Gastroesophageal sphincter (tissue), 4 donors: ENCODE results near the gene GATA5. TPM values are rescaled to one million over a fixed set of nuclear protein-coding genes. Genes with fewer than 3 reads are reported as not detected.

ENCODE experiments used
- ATAC-seq: fragments of 150-250 bp; one replicate; pipeline ENCODE4 v1.9.1; 2016; ENCODE audit warnings: mild to moderate bottlenecking, moderate library complexity
- H3K27ac ChIP-seq, 4 donors: fragments of 200-600 bp; sonication (generic) in 3 of 4; 1 replicate in 3 of 4; 2 replicates in 1 of 4; pipeline ENCODE4 v1.5.1; 2016 to 2019
- H3K27me3 ChIP-seq: fragments of 200-600 bp; sonication (generic); one replicate; pipeline ENCODE4 v1.5.1; 2019
- H3K36me3 ChIP-seq, 2 donors: fragments of 200-600 bp; sonication (generic); one replicate each; pipeline ENCODE4 v1.5.1; 2019; ENCODE audit warnings: control low read depth in 1 of 2
- H3K4me1 ChIP-seq, 3 donors: fragments of 200-600 bp; sonication (generic); 1 replicate in 2 of 3; 2 replicates in 1 of 3; pipeline ENCODE4 v1.5.1; 2016 to 2019; ENCODE audit warnings: control low read depth in 2 of 3
- H3K4me3 ChIP-seq, 2 donors: fragments of 200-600 bp; sonication (generic); one replicate each; pipeline ENCODE4 v1.5.1; 2019; ENCODE audit warnings: mild to moderate bottlenecking in 1 of 2, moderate library complexity in 1 of 2
- H3K9me3 ChIP-seq, 3 donors: fragments of 200-600 bp; sonication (generic); one replicate each; pipeline ENCODE4 v1.5.1; 2017 to 2019; ENCODE audit warnings: control low read depth in 2 of 3
- EP300 ChIP-seq: sonication (generic); formaldehyde crosslinking; IDR thresholded peaks from one replicate; pipeline ENCODE4 v1.6.1; 2017; ENCODE audit warnings: antibody characterized with exemption, mild to moderate bottlenecking
- POLR2A ChIP-seq, 2 donors: fragments of 450-650 bp; IDR thresholded peaks; one replicate each; pipeline ENCODE4 v1.6.1; 2017; ENCODE audit warnings: antibody characterized with exemption in 2 of 2, mild to moderate bottlenecking in 2 of 2, moderate library complexity in 1 of 2
- POLR2AphosphoS5 ChIP-seq: sonication (generic); formaldehyde crosslinking; IDR thresholded peaks from one replicate; pipeline ENCODE4 v1.6.1; 2017; ENCODE audit warnings: antibody characterized with exemption
- WGBS, 2 donors: methylation state at CpG; one replicate each; pipeline ENCODE4 v1.1.5; 2018; ENCODE audit warnings: low coverage in 1 of 2; 5-methylcytosine and 5-hydroxymethylcytosine counted together
- total RNA-seq, 4 donors: library from RNA; depleted of rRNA; stranded (reverse); fragments of >200 nt; gene quantifications; one replicate each; pipeline ENCODE4 v1.1.0, GENCODE V29; 2016
- TF ChIP-seq, protein P1 (sequence below), 4 experiments: fragments of 200-600 bp in 2 of 4; fragments of 450-650 bp in 2 of 4; sonication (generic) in 1 of 4; IDR thresholded peaks; one replicate each; pipeline ENCODE4 v1.5.1; 2017 to 2019; ENCODE audit warnings: antibody characterized with exemption in 4 of 4, mild to moderate bottlenecking in 2 of 4, moderate library complexity in 2 of 4

The GATA5 gene
- total RNA-seq, 4 donors from 2014 or later, result 0.31 to 2.2 (median 1.1) TPM

- ATAC-seq, result no peak
- TF ChIP-seq POLR2AphosphoS5 (no peak), EP300 (no peak), POLR2A (IDR thresholded peaks at IDR 0.05) (no peak)
- TF ChIP-seq, protein P1, sequence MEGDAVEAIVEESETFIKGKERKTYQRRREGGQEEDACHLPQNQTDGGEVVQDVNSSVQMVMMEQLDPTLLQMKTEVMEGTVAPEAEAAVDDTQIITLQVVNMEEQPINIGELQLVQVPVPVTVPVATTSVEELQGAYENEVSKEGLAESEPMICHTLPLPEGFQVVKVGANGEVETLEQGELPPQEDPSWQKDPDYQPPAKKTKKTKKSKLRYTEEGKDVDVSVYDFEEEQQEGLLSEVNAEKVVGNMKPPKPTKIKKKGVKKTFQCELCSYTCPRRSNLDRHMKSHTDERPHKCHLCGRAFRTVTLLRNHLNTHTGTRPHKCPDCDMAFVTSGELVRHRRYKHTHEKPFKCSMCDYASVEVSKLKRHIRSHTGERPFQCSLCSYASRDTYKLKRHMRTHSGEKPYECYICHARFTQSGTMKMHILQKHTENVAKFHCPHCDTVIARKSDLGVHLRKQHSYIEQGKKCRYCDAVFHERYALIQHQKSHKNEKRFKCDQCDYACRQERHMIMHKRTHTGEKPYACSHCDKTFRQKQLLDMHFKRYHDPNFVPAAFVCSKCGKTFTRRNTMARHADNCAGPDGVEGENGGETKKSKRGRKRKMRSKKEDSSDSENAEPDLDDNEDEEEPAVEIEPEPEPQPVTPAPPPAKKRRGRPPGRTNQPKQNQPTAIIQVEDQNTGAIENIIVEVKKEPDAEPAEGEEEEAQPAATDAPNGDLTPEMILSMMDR (IDR thresholded peaks at IDR 0.05), result no peak
- WGBS, 2 donors, result 85% methylated on average over 21 of the region's 43 CpGs; no CpG with 5 or more reads in 1 of the 2 donors
Measured at GRCh38 chr20:62416651-62417637, 58.9 kb downstream of the GATA5 start.

DNA sequence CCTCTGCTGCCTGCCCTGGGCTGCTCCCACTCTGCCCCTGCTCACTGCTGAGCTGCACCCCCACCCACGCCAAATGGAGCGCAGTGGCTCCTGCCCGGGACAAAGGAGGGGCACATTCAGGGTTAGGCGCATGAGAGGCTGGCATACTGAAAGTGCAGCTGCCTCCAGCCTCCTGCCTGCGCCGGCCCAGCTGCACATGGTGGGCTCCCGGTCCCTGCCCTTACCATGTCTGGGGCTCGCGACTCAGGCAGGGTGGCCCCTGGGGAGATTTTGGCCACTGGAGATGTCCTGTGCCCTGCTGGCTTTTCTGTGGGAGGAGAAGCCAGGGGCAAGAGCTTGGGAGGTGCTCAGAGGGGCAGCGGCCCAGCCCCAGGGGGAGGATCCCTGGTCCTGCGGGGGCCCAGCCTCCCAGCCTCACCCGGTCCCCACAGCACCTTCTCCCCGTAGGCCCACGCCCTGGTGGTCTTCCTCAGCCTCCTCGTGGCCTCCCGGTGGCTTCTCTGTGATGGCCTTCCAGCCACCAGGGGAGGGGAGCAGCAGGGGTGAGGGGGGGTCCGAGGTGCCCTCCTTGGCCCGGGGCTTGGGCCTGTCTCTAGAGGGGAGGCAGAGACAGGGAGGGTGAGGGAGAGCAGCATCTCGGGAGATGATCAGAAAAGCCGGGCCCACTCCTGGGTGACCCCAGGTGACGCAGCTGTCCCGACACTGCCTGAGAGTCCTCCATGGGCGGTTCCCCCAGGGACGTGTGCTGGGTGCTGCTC lies 60.3 kb downstream of the GATA5 start:
- no peak for ATAC-seq
- H3K4me3 ChIP-seq, result no peak overlapping the region
- H3K4me1 ChIP-seq, result peaks cover 0 to 3% (median 0%) of the 10 kb centered on the region in 3 donors
- 100% methylated on average over 1 of the region's 24 CpGs; no CpG with 5 or more reads in 1 of the 2 donors for WGBS, 2 donors
- no peaks in the 10 kb centered on the region for H3K9me3 ChIP-seq
- peaks cover 42% of the 10 kb centered on the region for H3K27me3 ChIP-seq
- TF ChIP-seq POLR2A (IDR thresholded peaks at IDR 0.05), result no peak
- no peak for TF ChIP-seq POLR2AphosphoS5
- TF ChIP-seq EP300, result no peak
- TF ChIP-seq, protein P1 (IDR thresholded peaks at IDR 0.05), result no peak
- no peak overlapping the region for H3K27ac ChIP-seq
- H3K36me3 ChIP-seq, result no peaks in the 10 kb centered on the region

More at GRCh38 chr20:62416651-62417637, 58.9 kb downstream of the GATA5 start:
- no peak overlapping the region for H3K4me3 ChIP-seq
- H3K36me3 ChIP-seq, result no peaks in the 10 kb centered on the region
- no peaks in the 10 kb centered on the region for H3K9me3 ChIP-seq
- H3K27me3 ChIP-seq, result peaks cover 42% of the 10 kb centered on the region
- no peak overlapping the region for H3K27ac ChIP-seq
- H3K4me1 ChIP-seq, result no peaks in the 10 kb centered on the region

- TF ChIP-seq POLR2A (IDR thresholded peaks at IDR 0.05), result no peak
- no peak for TF ChIP-seq POLR2AphosphoS5
- no peak for TF ChIP-seq EP300
- TF ChIP-seq, protein P1 (IDR thresholded peaks at IDR 0.05), result no peak
- H3K27me3 ChIP-seq, result peaks cover 39% of the 10 kb centered on the region
- H3K9me3 ChIP-seq, result no peaks in the 10 kb centered on the region
- H3K27ac ChIP-seq, result no peak overlapping the region
- H3K4me1 ChIP-seq, result peaks cover 0 to 15% (median 10%) of the 10 kb centered on the region in 3 donors
- WGBS, 2 donors, result no CpG with 5 or more reads among the region's 22 CpGs
- no peaks in the 10 kb centered on the region for H3K36me3 ChIP-seq
- ATAC-seq, result no peak
- no peak overlapping the region for H3K4me3 ChIP-seq
Measured at GRCh38 chr20:62413896-62414481, 61.8 kb downstream of the GATA5 start.

Other genes with a start within 250 kb of the GATA5 start
- 10 to 100 TPM; 36.6 to 57.3 (median 46.7) TPM for gene OSBPL2, start 237.5 kb downstream of the GATA5 start, total RNA-seq
- 100 to 1,000 TPM; 131 to 182 (median 151) TPM for gene ADRM1, start 173.0 kb downstream of the GATA5 start, total RNA-seq
- 100 to 1,000 TPM in 3 of 4 donors, 10 to 100 TPM in 1; 58.6 to 259 (median 172) TPM for gene LAMA5, start 108.7 kb downstream of the GATA5 start, total RNA-seq
- 1,000 to 10,000 TPM in 3 of 4 donors, 100 to 1,000 TPM in 1; 383 to 2,881 (median 2,372) TPM for gene RPS21, start 88.9 kb downstream of the GATA5 start, total RNA-seq
- 1 to 10 TPM; 2.7 to 9.8 (median 3.8) TPM for gene CABLES2, start 68.7 kb downstream of the GATA5 start, total RNA-seq
- gene RBBP8NL, start 48.5 kb downstream of the GATA5 start, total RNA-seq, result under 1 TPM in 1 of 4 donors, not detected in 3; 0.20 TPM
- gene SLCO4A1, start 166.5 kb upstream of the GATA5 start, total RNA-seq, result 10 to 100 TPM; 15.9 to 20.2 (median 19.2) TPM
- under 1 TPM; 0.13 to 0.85 (median 0.19) TPM for gene NTSR1, start 232.8 kb upstream of the GATA5 start, total RNA-seq